GM12873 (cell line): ENCODE measurements around the gene CLEC18B.

Source experiments
- CTCF ChIP-seq: IDR thresholded peaks from 2 replicates; pipeline ENCODE4 v1.5.1; 2012; ENCODE audit warnings: low read depth, mild to moderate bottlenecking, moderate library complexity, low read length, control low read depth; ENCODE audit not compliant: insufficient read depth; ENCODE audit errors: missing control alignments

CLEC18B gene

GRCh38 chr16:74438492-74438979, 17.3 kb upstream of the CLEC18B start:
- TF ChIP-seq CTCF: no peak

GRCh38 chr16:74431516-74431915, 10.2 kb upstream of the CLEC18B start:
- TF ChIP-seq CTCF: no peak

GRCh38 chr16:74430036-74430712, 8.9 kb upstream of the CLEC18B start:
- TF ChIP-seq CTCF: peak; percentile 76

- no peak for TF ChIP-seq CTCF
These were observed 48.1 kb downstream of the CLEC18B start for GRCh38 chr16:74372953-74373846.

- no peak for TF ChIP-seq CTCF
These were observed 48.9 kb downstream of the CLEC18B start for GRCh38 chr16:74372369-74372768.
